ENCODE measurements around the gene HEXIM1.

The HEXIM1 gene

DNA sequence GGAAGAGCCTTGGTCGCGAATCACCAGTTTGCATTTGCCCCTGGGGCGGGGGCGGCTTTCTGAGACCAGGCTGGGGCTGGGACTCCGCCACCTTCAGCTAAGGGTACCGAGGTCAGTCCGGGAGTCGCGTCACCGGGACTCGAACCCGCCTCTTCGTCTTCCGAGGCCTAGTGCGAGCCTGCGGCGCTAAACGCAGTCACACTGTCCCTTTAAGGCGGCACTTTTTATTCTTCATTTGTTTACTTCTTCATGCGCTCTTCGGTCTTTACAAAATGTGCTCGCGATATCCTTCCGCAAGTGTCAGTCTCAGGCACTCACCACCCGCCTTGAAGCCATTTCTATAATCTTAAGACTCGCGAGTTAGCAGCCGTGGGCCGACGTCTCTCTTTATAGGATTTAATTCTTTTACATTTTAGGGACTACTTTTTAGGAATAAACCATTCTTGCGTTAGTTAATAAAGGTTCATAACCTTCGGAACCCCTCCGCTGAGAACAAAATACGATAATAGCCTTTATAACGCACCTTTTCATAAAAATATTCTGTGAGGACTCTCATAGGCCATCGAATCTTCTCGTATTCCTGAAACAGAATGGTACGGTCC, 593 bp upstream of the HEXIM1 start:
- peak; percentile 92 for DNase-seq

DNA sequence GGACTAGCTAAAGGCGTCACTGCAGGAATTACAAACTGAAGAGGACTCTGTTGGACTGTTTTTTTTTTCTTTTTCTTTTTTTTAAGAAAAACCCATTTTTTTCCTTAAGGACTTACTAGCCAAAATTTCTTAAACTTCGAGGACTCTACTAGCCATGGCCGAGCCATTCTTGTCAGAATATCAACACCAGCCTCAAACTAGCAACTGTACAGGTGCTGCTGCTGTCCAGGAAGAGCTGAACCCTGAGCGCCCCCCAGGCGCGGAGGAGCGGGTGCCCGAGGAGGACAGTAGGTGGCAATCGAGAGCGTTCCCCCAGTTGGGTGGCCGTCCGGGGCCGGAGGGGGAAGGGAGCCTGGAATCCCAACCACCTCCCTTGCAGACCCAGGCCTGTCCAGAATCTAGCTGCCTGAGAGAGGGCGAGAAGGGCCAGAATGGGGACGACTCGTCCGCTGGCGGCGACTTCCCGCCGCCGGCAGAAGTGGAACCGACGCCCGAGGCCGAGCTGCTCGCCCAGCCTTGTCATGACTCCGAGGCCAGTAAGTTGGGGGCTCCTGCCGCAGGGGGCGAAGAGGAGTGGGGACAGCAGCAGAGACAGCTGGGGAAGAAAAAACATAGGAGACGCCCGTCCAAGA, 878 bp downstream of the HEXIM1 start:
- peak; percentile 79 for DNase-seq

DNA sequence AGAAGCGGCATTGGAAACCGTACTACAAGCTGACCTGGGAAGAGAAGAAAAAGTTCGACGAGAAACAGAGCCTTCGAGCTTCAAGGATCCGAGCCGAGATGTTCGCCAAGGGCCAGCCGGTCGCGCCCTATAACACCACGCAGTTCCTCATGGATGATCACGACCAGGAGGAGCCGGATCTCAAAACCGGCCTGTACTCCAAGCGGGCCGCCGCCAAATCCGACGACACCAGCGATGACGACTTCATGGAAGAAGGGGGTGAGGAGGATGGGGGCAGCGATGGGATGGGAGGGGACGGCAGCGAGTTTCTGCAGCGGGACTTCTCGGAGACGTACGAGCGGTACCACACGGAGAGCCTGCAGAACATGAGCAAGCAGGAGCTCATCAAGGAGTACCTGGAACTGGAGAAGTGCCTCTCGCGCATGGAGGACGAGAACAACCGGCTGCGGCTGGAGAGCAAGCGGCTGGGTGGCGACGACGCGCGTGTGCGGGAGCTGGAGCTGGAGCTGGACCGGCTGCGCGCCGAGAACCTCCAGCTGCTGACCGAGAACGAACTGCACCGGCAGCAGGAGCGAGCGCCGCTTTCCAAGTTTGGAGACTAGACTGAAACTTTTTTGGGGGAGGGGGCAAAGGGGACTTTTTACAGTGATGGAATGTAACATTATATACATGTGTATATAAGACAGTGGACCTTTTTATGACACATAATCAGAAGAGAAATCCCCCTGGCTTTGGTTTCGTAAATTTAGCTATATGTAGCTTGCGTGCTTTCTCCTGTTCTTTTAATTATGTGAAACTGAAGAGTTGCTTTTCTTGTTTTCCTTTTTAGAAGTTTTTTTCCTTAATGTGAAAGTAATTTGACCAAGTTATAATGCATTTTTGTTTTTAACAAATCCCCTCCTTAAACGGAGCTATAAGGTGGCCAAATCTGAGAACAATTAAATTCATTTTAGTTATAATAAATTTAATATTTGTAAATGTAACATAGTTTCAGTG, 1.7 kb downstream of the HEXIM1 start:
- peak; percentile 26 for DNase-seq

DNA sequence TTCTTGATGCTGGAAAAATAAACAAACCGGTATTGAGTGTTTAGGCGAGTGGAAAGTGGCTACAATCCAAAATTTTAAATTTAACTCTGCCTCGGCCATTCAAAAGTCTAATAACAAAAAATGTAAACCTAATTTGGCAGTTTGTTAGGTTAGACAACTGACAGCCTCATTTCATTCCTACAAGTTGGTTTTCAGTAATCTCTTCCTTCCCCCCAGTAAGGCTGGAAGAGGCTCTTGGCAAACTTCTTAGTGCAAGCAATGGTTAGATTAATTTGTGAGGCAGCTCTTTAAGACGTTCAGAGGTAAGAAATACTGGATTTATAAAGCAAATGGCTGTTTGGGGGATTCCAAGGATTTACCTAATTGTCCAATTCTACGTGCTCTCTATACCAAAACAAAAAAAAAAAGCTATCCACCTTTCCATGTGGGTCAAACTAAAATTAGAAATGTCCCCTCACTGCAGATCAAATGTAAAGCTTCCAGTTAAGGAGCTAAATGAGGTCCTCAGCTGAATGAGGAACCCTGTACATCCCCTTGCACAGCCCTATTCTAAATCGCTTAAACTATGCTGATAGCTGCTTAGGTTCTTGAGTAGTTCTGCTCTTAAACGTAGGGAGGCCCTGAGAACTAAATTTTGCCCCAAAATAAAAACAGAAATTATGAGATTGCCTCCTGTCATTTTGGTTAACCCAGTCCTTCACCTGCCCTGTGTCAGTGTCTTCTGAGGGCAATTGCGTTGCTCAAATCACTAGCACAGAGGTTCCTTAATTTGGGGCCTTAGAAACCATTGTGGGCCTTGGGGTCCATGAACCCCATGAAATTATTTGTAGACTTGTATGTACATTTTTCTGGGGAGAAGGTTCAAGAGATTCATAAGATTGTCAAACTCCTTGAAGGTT, 2.9 kb downstream of the HEXIM1 start:
- no peak for DNase-seq

DNA sequence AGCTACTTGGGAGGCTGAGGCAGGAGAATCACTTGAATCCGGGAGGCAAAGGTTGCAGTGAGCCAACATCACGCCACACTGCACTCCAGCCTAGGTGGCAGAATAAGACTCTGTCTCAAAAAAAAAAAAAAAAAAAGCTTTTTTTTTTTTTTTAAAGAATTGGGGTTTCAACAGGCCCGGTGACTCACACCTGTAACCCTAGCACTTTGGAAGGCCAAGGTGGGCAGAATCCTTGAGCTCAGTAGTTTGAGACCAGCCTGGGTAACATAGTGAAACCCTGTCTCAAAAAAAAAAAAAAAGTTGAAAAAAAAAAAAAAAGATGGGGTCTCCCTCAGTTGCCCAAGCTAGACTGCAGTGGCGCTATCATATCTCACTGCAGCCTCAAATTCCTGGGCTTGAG, 6.8 kb downstream of the HEXIM1 start:
- no peak for DNase-seq

DNA sequence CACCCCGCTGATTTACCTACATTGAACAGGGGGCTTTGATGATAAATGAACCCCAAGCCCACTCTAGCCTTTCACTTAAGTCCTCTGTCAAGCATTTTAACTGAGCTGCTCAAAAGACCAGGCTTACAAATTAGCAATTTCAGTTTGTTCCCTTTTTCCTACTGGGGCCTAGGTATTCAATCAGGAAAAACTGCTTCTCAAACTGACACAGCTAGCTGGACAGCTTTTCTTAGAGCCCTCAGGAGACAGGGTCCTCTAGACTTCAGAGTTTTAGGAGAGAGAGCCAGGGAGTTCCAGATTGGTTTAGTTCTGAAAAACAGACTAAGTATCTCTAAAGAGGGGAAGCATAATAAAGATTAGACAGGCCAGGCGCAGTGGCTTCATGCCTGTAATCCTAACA, 7.2 kb downstream of the HEXIM1 start:
- no peak for DNase-seq

DNA sequence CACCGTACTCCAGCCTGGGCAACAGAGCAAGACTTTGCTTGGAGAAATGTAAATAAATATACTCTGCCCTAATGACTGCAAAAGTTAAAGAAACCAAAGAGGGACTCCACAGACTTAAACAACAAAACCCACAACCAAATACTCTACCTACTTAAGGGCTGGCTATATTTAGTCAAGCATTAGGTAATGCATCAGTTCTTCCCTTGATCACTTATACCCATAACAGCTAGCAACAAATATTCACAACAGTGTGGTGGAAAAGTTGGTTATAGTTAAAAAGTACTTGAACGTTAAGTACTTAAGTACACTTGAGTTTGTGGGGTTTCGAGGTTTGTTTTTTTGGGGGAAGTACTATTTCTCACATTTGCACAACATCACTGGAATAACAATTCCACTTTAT, 8.0 kb downstream of the HEXIM1 start:
- DNase-seq, result no peak

DNA sequence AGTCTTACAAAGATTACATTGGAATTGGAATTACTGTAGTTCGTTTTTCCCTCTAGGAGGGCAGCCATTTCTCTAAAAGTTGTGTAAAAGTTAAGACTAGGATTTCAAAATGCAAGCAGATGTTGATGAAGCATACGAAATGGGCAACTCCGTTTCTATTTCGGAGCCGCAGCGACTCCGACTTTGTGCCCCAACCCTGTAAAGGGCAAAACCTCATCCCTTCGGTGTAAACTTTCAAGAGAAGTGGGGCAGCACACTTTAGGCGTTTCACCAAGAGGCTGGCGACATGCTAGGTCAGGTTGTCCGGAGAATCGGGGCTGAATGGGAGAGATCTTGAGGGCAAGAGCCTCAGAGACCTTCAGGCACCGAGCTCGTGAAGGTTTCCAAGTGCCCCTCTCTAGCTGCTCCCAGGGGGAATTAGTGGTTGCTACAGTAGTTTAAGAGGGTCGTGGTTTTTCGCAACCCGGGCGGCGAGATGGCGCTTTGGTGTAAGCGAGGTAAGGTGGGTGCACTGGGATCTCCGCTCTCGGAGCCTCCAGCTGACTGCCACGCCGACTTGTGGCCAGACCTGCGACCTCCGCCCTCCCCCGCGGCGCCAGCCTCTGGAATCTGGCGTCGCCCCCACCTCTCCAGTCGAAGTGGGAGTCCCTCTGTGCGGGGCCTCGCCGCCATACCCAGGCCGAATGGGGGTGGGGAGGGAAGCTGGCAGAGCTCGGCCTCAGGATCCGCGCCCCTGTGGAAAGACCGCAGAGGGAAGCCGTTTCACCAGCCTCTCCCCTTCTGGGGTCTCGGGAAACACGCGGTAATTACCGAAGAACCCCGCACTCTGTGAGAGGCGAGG, 12.4 kb downstream of the HEXIM1 start:
- no peak for DNase-seq

DNA sequence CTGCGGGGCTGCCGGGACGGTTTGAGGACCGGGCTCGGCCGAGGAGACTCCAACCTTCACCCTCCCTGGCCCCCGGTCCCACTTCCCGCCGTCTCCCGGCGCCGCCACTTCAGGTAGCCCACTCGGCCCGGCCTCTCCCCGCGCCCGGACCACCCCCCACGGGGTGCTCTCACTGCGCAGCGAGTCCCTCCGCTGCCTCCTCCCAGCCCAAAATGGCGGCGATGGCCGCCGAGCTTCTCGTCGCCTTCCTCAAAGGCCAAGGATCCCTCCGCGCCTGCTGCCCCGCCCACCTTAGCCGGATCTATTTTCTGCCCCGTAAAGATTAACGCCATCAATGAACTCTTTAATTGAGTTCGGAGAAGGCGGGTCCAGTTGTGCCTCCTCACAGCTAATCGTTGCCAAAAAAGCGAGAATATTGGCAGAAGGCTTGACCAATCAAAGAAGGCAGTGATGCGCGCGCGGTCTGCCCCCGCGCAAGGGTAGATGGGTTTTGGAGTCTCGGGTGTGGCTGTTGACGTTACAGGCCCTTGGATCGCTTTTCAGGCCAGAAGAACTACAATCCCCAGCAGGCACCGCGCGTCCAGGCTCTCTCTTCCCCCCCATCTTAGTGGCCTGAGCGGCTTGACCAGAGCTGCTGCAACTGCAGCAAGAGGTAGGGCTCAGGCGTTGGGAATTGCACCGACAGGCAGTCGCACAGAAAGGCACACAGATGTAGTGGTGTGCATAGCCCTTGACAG, 13.2 kb downstream of the HEXIM1 start, which contains the start of gene HEXIM2:
TSS of gene HEXIM2 (plus strand) at position 588 of the 737 bp plus-strand sequence. CDS start 919 bp downstream, outside the sequence.
- DNase-seq, result peak; percentile 99

DNA sequence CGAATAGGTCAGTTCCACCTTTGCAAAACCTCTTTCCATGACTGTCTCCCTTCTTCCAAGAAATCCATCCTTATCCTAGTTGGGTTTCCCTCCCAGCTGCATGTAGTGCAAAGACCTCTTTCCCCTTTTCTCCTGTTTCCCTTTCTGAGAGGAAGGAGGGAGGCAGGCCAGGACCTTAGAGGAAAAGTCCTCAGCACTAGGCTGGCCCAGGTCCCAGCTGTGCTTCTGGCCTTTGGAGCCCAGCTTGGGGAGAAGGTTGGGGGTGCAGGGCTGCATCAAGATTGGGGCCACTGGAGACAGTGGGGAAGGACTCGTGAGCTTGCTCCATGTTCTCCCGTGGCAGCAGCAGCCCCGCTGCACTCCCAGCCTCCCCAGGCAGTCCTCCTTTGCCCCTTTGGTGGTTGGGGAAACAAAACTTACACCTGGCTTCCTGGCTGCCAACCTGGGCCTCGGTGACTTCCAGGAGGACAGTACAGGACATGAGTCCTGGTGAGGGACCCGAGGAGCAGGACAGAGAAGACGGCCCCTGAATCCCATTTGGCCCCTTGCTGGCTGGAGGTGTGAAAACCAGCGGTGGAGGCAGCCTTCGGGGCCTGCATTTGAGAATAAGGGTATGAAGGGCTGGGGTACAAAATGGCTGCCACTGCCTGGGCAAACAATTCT, 13.9 kb downstream of the HEXIM1 start:
- DNase-seq, result no peak

DNA sequence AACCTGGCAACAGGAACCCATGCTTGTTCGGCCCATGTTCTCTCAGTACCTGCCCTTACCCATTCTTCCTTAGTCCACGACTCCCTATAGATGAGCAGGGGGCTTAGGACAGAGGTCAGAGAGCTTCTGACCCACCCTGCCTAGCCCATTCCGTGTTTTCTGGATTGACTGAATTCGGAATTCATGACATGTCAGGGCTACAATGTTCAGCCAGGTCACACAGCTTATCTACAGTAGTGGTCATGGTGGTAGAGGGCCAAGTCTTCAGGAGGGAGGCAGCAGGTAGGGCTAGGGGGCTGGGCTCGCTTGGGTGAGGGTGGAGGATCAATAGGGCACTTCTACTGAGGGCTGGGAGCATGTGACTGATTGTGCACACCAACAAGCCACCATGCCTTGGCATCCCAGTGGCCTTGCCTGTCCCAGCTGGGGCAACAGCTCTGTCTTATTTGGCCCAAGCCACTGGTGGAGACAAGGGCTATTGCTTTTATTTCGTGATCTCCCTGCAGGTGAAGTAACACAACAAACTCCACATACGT, 16.5 kb downstream of the HEXIM1 start:
- no peak for DNase-seq

DNA sequence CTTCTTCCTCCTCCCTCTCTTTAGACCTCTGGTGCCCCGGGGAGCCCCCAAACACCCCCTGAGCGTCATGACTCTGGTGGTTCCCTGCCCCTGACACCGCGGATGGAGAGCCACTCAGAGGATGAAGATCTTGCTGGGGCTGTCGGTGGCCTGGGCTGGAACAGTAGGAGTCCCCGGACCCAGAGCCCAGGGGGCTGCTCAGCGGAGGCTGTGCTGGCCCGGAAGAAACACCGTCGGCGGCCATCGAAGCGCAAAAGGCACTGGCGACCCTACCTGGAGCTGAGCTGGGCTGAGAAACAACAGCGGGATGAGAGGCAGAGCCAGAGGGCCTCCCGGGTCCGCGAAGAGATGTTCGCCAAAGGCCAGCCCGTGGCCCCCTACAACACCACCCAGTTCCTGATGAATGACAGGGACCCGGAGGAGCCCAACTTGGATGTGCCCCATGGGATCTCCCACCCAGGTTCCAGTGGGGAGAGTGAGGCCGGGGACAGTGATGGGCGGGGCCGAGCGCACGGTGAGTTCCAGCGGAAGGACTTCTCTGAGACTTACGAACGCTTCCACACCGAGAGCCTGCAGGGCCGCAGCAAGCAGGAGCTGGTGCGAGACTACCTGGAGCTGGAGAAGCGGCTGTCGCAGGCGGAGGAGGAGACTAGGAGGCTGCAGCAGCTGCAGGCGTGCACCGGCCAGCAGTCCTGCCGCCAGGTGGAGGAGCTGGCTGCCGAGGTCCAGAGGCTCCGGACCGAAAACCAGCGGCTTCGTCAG, 20.9 kb downstream of the HEXIM1 start:
- DNase-seq, result no peak

DNA sequence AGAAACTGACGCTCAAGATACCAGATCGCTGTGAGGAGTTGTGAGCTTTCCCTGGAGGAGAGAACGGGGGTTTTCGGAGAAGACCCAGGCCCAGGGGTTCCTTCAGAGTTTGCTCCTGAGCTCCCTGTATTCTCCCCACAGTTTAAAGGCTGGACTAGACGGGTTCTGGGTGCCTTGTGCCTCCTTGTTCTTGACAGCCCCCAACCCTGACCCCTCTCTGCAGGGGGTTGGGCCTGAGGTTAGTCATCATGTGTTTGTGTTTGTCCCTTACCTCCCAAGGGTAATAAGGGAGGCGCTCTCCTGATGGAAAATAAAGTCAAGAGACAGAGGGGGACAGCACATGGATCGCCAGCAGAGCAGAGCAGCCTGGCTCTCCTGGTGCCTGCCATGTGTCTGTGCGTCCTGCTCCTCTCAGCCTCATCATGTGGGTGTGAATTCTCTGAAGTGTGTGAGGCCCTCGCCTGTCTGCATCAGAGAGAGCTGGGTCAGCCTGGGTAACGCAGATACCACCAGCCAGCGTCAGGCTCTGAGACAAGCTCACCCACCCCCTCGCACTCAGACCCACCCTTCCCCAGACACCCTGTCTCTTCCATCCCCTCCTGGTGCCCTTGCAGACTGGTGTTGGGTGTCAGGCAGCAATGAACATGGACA, 22.1 kb downstream of the HEXIM1 start:
- DNase-seq, result no peak

DNA sequence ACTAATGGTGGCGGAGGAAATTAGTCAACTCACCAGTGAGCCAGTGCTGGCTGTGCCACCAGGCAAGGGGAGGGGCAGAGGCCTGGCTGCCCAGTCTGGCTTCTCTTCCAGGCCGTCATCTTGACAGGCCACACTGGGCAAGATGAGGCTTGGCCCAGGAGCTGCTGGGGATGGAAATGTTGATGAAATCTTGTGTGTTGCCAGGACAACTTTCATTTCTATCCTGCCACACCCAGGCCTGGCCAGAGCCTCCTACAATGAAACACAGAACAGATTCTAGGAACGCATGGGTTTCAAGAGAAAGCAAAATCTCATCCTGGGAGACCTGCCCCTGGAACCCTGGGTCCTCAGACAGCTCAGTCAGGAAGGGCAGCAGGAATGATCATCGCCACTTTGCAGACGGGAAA, 22.7 kb downstream of the HEXIM1 start:
- no peak for DNase-seq

DNA sequence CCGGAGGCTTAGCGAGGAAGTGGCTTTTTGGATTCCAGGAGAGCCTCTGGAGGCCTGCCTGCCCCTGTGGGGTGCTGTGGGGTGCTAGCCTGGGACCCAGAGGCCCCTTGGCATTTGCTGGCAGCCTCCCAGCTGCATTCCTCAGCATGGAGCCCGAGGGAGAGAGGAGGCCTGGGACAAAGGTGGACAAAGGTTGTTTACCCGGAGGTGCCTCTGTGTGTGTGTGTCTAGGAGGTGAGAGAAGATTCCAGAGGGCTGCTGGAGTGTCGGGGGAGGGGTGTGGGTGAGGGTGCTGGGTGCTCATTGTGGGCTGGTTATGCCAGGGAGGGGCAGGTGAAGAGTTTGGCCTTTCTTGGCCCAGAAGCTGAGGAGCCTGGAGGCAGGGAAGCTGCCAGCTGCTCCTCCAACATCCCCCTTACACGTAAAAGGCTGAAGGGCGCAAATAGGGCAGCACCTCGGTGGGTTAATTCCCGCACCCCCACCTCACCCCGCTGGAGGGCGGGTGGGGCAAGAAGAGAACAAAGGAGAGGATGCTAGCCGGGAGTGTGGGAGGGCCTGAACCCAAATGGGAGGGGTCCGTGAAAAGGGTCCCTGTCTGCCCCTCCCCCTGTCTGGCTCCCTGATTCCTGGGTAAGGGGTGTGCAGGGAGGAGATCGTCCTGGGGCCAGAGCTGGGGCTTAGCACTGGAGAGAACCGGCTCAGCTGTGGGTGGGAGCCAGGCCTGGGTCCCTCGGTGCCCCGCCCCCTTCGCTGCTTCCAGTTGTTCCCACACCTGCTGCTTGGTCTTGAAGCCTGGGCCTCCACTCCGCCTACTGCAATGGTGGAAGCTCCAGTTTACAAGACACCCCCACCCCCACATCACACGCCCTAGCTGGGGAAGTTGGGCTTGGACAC, 23.3 kb downstream of the HEXIM1 start:
- DNase-seq, result no peak

DNA sequence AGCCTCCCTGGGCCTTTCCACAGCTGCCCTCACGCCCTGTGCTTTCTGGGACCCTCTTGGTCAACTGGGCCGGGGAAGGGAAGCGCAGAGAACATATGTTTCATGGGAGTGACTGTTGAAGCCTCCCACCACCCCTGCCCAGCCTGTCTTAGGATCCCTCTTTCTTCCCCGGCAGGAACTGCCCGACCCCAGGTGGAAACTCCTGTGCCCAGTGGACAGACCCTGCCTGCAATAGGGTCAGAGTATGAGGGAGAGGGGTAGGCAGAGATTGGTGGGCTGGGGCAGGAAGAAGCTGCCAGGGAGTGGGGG, 23.9 kb downstream of the HEXIM1 start:
- no peak for DNase-seq

DNA sequence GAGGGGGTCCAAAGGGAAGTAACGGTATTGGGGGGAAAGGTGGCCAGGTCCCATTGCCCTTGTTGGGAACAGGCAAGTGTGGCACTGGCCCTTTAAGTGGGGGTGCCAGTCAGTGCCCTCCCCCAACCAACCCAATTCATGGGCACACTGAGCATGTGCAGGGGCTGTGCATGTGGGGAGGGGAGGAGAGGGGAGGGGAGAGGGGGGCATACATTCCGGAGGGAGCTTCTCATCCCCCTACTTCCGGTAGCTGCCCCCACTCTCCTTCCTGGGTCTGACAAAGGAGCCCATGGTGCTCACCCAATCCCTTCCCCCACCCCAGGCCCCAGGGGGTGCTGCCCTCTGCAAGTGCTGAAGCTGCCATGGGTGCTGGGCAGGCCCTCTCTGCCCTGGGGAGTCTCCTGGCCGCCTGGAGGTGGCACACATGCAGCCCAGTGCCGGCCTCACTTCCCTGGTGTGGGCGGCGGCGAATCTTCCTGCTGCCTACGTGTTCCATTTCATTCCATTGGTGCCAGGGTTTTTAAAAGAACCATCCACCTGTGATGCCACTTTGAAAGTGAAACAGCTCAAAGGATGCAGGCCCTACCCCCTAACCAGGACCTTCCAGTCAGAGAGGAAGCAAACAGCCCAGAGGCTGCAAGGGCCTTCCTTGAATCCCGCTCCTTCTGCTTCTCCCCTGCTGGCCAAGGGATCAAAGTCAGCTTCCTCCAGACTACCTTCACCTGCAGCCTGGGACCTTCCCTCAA, 24.4 kb downstream of the HEXIM1 start:
- no peak for DNase-seq

Data from NCI-H1694 treated with DMSO at 0.1 percent for 48 hours (cell line).